Heart right ventricle (tissue), 16 donors: Measurements from ENCODE around the gene SVOPL. TPM values are rescaled to one million over a fixed set of nuclear protein-coding genes. Genes with fewer than 3 reads are reported as not detected.

Source experiments
- ATAC-seq, 8 donors: fragments of 200-7000 bp; cut with Tn5 transposase; one replicate each; pipeline ENCODE4 v1.9.1; 2020; ENCODE audit warnings: mild to moderate bottlenecking in 8 of 8, moderate library complexity in 8 of 8, moderate number of reproducible peaks in 1 of 8
- DNase-seq, 2 donors: peaks; one replicate each; pipeline ENCODE4 v3.0.0-alpha.2; 2020
- H3K27ac ChIP-seq, 10 donors: fragments of 200-600 bp; sonication (generic) in 2 of 10; one replicate each; pipeline versions ENCODE4 v1.5.0 to v1.8.0; 2020 to 2022; ENCODE audit warnings: mild to moderate bottlenecking in 3 of 10
- H3K27me3 ChIP-seq, 7 donors: fragments of 200-600 bp; one replicate each; pipeline ENCODE4 v1.8.0; 2021 to 2022; ENCODE audit warnings: mild to moderate bottlenecking in 2 of 7
- H3K36me3 ChIP-seq, 9 donors: fragments of 200-600 bp; sonication (generic) in 1 of 9; one replicate each; pipeline versions ENCODE4 v1.5.0 to v1.8.0; 2020 to 2022; ENCODE audit warnings: mild to moderate bottlenecking in 2 of 9
- H3K4me1 ChIP-seq, 9 donors: fragments of 200-600 bp; sonication (generic) in 1 of 9; one replicate each; pipeline versions ENCODE4 v1.5.0 to v1.8.0; 2020 to 2022; ENCODE audit warnings: mild to moderate bottlenecking in 4 of 9
- H3K4me3 ChIP-seq, 10 donors: fragments of 200-600 bp; sonication (generic) in 2 of 10; one replicate each; pipeline versions ENCODE4 v1.5.0 to v1.8.0; 2020 to 2022; ENCODE audit warnings: mild to moderate bottlenecking in 7 of 10, moderate library complexity in 2 of 10
- H3K9me3 ChIP-seq, 11 donors: fragments of 200-600 bp in 10 of 11; sonication (generic) in 2 of 11; one replicate each; pipeline versions ENCODE4 v1.5.0 to v1.8.0; 2013 to 2022; ENCODE audit warnings: mild to moderate bottlenecking in 2 of 11, control low read depth in 1 of 11, moderate library complexity in 1 of 11
- WGBS, 2 donors: extraction: QIAGEN DNeasy Blood & Tissue Kit; methylation state at CpG; one replicate each; pipeline ENCODE4 v1.1.7; 2013; ENCODE audit warnings: inconsistent platforms in 1 of 2; 5-methylcytosine and 5-hydroxymethylcytosine counted together
- intact Hi-C, 10 donors: fragments of 100-400 bp; cut with DNase I; formaldehyde crosslinking; loops; one replicate each; pipeline versions ENCODE4 v1.11.1 to v1.14.2; 2022
- polyA plus RNA-seq, 2 donors: library from polyadenylated mRNA; stranded (reverse); fragments of 200-250 nt; gene quantifications; one replicate each; pipeline ENCODE4 v1.2.3, GENCODE V29; 2013
- total RNA-seq, 10 donors: library from RNA; stranded (reverse); fragmentation: NEBNext Ultra II Directional in 3 of 10; extraction: Animal tissue kit (Norgen Biotek cat#: 25700) in 3 of 10; gene quantifications; one replicate each; pipeline versions ENCODE4 v1.2.1 to v1.2.4, GENCODE V29; 2021 to 2023
- TF ChIP-seq, protein P1 (sequence below), 9 donors: fragments of 200-600 bp; sonication (generic) in 2 of 9; IDR thresholded peaks; one replicate each; pipeline versions ENCODE4 v1.5.0 to v1.8.0; 2021 to 2022; ENCODE audit warnings: antibody characterized with exemption in 9 of 9, mild to moderate bottlenecking in 5 of 9, moderate library complexity in 1 of 9
- donor health status: Arrhythmogenic right ventricular cardiomyopathy.
- donor health status: ischemic (EF 13 %, LVEDD 7.1; RV severe dilation, severe dysfunction).
- donor health status: healthy with polysubstance abuse.
- donor health status: DM: no; HTN: yes; CAD: no.
- donor health status: DM: no; HTN: no; CAD: no.
- donor health status: ischemic (EF 25% LVEDD 6.9; RV normal size, moderate dysfunction).
- donor health status: ischemic (EF 25% LVEDD 5.7; RV mildly dilated, moderate dysfunction).
- donor health status: healthy.
- donor health status: DM: yes; HTN: yes; CAD: no.
- donor health status: Ischemic cardiomyopathy.
- donor health status: ischemic (EF 35%, LVEDD 5.7; RV mildly dilated, moderate dysfunction).
- donor health status: nonischemic (EF 11% LVEDD 7.7; RV severe dilation, severe dysfunction).
- donor health status: DM: yes; HTN: yes; CAD: no.
- donor health status: PGD.
- donor health status: ischemic (EF 29% LVEDD 5.4; RV normal size, mild dysfunction).
- donor health status: nonischemic (EF 23%, LVEDD 6.1; RV moderate dilation, normal function).

SVOPL gene
- total and polyA plus RNA-seq, 12 donors, result not detected

DNA sequence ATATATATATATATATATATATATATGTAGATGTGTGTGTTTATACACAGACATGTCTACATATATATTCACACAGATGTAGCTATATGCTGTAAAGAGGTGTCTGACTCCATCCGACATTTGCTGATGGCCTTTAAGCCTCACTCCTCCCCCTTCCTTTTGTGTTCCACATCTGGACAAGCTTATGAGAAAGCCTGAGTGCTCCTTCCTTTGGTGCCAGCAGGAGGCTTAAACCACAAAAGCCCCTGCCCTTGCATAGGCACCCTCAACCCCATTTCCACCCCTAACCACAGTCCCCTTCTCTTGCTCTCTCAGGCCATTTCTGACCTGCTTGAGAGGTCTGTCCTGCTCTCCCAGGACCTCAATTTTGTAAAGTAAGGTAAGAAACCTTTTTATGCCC is 98.7 kb downstream of the SVOPL start:
- TF ChIP-seq, protein P1, sequence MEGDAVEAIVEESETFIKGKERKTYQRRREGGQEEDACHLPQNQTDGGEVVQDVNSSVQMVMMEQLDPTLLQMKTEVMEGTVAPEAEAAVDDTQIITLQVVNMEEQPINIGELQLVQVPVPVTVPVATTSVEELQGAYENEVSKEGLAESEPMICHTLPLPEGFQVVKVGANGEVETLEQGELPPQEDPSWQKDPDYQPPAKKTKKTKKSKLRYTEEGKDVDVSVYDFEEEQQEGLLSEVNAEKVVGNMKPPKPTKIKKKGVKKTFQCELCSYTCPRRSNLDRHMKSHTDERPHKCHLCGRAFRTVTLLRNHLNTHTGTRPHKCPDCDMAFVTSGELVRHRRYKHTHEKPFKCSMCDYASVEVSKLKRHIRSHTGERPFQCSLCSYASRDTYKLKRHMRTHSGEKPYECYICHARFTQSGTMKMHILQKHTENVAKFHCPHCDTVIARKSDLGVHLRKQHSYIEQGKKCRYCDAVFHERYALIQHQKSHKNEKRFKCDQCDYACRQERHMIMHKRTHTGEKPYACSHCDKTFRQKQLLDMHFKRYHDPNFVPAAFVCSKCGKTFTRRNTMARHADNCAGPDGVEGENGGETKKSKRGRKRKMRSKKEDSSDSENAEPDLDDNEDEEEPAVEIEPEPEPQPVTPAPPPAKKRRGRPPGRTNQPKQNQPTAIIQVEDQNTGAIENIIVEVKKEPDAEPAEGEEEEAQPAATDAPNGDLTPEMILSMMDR (IDR thresholded peaks at IDR 0.05), result no peak
- H3K4me3 ChIP-seq, result no peak overlapping the region
- H3K27ac ChIP-seq, result no peak overlapping the region
- no peaks in the 10 kb centered on the region for H3K36me3 ChIP-seq
- H3K27me3 ChIP-seq, result no peaks in the 10 kb centered on the region
- DNase-seq (no peak), ATAC-seq (no peak)
- intact Hi-C loops, result no loop called here
- peaks cover 0 to 11% (median 0%) of the 10 kb centered on the region in 11 donors for H3K9me3 ChIP-seq
- 70 to 75% methylated on average over 1 of the region's 1 CpG for WGBS, 2 donors
- H3K4me1 ChIP-seq, result no peaks in the 10 kb centered on the region

DNA sequence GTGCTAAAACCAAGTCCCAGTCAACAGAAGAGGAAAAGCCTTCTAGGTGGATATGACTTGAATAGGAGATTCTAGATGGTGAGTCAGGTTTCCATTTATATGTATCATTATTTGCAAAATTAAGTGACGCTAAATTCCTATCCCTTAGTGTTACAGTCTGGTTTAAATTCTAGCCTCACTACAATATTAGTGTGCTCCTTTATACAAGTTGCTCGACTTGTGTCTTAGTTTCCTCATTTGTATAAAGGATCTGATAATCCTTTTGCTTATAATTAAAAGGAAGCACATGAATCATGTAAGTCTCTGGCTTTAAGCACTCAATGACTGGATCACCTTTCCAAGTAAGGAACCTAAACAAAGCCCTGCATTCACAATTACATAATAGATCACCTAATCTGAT is 105.7 kb downstream of the SVOPL start:
- Histone ChIP-seq H3K36me3 (no peaks in the 10 kb centered on the region), H3K27ac (no peak overlapping the region), H3K9me3 (no peaks in the 10 kb centered on the region), H3K4me1 (no peaks in the 10 kb centered on the region), H3K27me3 (no peaks in the 10 kb centered on the region), H3K4me3 (no peak overlapping the region)
- DNase-seq (no peak), ATAC-seq (no peak)
- 86 to 93% methylated on average over 2 of the region's 2 CpGs for WGBS, 2 donors
- intact Hi-C loops, result loop anchor here in 1 of 10 donors (10.0 kb wide), 1 partner anchor 61 kb away; no protein-coding TSS in a partner anchor
- TF ChIP-seq, protein P1 (IDR thresholded peaks at IDR 0.05), result no peak

GRCh38 chr7:138590154-138590553 is 111.0 kb downstream of the SVOPL start:
- no peaks in the 10 kb centered on the region for H3K27me3 ChIP-seq
- H3K4me3 ChIP-seq, result no peak overlapping the region
- DNase-seq, result no peak
- intact Hi-C loops, result loop anchor here in 1 of 10 donors (10.0 kb wide), 1 partner anchor 55 kb away; no protein-coding TSS in a partner anchor
- H3K4me1 ChIP-seq, result no peaks in the 10 kb centered on the region
- peaks cover 0 to 24% (median 0%) of the 10 kb centered on the region in 9 donors for H3K36me3 ChIP-seq
- no peak overlapping the region for H3K27ac ChIP-seq
- WGBS, 2 donors, result 100% methylated on average over 1 of the region's 1 CpG
- ATAC-seq, result no peak
- H3K9me3 ChIP-seq, result no peaks in the 10 kb centered on the region
- TF ChIP-seq, protein P1 (IDR thresholded peaks at IDR 0.05), result no peak

DNA sequence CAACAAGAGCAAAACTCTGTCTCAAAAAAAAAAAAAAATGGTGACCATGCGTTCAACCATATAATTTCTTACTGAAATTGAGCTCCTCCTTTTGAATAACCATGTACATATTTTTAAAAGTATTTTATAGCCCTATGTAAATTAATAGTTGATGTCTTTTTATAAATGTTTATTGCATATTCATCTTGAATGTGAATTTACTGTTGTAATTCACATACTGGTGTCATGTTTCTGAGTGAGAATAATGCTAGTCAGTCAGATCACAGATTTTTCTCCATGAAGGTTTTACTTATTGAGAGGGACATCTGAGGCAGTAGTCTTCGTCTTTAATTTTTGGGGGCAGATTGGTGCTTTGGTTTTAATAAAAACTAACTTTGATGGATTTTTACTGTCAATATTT is 112.2 kb downstream of the SVOPL start:
- Histone ChIP-seq H3K36me3 (peaks cover 0 to 36% (median 8%) of the 10 kb centered on the region in 9 donors), H3K9me3 (no peaks in the 10 kb centered on the region), H3K4me3 (no peak overlapping the region), H3K27ac (no peak overlapping the region), H3K4me1 (no peaks in the 10 kb centered on the region), H3K27me3 (no peaks in the 10 kb centered on the region)
- DNase-seq (no peak), ATAC-seq (no peak)
- TF ChIP-seq, protein P1 (IDR thresholded peaks at IDR 0.05), result no peak
- 98% methylated on average over 2 of the region's 2 CpGs for WGBS, 2 donors
- intact Hi-C loops, result no loop called here
